ENCODE results near the gene MAGIX.
A peak's percentile ranks its signal among the peaks of the same experiment; 100 is the strongest.

The MAGIX gene

DNA sequence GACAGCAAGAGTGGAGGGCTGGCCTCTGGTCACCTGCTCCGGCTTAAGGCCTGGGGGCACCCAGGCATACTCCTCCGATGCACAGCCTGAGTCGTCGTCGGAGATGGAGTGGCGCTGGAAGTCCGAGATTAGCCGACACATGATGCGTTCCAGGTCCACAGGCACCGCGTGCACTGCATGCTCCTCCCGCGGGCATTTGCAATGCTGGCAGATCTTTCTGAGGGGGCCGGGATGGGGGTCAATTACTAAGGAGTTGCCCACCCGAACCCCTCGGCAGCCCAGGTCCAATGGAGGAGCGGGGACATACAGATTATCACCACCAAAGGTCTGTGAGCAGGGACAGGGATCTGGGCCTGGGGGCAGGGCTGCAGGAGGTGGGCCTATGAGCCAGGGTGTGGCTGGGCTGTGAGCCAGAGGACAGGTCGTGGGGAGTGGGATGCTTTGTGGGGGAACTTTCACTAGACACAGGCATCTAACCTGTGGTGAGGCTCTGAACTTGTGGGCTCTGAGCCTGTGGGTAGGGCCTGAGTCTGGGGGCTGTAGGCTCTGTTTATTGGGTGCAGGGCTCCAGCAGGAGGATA is 21.2 kb downstream of the MAGIX start:
- no peak for DNase-seq (ENCODE audit: low read depth in 3 of 3)

DNA sequence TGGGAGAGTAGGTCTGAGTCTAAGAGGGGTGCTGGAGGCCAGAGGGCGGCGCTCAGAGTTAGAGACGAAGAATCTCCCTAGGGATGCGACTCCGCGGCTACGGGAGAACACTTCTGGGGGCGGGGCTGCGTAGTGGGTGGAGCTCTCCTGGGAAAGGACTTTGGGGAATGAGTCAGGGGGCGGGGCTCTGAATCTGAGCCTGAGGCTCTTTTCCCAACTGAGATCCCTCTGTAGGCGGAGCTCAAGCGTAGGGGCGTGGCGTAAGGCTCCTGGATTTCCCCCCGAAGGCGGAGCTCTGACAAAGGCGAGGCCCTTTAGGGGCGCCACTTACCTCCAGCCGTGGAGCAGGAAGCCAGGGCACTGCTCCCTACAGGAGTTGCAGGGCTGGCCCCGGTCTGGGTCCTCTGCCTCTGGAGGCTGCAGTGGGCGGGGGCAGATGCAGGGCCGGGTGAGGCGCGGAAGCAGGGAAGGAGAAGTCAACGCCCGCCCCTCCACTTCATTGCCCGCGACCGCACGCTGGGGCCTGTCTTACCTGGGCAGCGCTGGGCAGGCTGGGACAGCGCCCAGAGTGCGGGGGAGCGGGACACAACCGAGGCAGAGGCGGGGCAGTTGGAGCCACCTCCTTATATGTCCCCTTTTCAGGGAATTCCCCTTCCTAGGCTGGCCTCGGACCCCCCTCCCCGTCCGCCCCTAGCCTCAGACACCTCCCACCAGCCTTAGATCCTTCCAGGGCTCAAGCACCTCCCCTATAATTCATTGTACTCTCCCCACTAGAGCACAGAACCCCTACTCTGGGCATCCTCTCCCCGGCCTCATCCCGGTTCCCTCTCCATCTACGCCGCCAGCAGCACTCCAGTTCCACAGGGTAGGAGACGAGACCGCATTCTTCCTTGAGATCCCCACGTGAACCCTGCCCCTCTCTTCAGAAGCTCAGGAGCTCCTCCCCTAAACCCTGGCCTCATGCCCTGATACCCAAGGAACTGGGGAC is 22.0 kb downstream of the MAGIX start:
- DNase-seq (ENCODE audit: low read depth in 3 of 3) = peak in 1 of 3 experiments; percentile 48

DNA sequence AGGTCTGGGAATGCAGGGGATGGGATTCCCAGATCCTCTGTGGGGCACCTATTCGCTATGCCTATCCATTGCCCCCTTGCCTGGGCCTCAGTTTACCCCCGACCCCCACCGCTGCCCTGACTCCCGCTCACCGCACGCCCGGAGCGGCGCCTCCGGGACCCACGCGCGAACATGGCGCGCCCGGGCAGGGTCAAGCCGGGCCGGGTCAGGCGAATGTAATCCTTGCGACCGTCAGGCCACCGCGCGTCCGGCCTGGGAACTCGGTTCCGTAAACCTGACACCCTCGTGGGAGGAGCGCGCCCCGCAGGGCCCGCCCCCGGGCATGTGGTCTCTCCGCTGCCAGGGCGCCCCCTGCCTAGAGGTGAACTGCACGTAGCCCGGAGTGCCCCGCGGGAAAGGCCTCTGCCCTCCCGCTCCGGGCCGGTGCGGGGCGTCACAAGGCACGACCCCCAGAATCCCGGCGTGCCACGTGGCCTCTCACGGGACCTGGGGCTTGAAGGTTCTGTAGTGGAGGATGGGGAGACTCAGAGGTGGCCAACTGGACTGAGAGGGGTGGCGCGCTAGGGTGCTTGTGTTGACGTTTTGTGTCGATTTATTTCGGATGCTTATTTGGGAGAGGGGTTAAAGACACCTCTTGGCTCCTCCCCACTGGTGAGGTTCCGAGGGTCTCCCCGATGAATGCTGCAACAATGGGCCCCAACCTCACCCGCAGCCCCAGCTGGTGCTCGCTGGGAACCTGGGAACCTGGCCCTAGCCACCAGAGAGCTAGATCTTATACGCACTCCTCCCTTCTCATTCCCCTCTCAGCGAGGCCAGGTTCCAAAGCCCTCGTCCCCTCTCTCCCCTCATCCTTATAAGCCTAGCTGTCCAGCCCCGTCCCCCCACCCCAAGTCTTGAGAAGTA is 23.8 kb downstream of the MAGIX start, which contains the start of gene PRICKLE3:
Gene PRICKLE3, minus strand, starts transcription at position 249 of the 903 bp plus-strand sequence. Its CDS starts 76 bp downstream, at position 173.
- DNase-seq (ENCODE audit: low read depth in 3 of 3) = peak; percentile 35 to 75 (median 43)

DNA sequence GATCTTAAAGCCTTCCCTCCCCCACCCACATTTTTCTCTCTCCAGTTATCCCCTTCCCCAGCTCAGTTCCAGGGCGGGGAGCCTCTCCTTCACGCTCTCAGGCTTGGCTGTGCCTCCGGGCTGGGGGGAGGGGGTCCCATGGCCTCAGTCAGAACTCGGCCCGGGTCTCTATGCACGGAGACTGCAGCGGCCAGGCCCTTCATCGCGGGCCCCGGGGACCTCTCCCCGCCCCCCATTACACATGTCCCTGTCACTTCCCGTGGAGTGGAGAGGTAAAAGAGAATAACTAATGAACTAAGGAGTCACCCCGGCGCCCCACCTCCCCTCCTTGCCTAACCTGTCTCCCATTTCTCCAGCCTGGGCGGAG is 24.5 kb downstream of the MAGIX start:
- no peak for DNase-seq (ENCODE audit: low read depth in 3 of 3)

DNA sequence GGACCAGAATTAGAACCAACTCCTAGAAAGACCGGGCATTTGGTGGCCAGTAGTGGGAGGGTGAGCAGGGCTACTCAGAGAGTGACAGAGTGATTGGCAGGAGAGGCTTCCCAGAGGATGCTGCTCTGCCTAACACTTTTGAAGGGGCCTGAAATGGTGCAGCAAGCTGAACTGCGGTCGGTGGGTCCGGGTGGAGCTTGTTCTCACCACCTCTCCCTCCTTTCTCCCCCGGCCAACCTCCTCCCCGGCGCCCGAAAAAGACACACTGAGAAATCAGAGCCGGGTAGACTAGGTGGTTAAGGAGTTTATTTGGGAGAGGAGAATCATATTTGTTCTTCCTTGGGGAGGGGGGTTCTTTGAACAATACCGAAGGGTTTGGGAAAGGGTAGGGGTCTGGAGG is 25.0 kb downstream of the MAGIX start:
- DNase-seq (ENCODE audit: low read depth in 3 of 3) = no peak

DNA sequence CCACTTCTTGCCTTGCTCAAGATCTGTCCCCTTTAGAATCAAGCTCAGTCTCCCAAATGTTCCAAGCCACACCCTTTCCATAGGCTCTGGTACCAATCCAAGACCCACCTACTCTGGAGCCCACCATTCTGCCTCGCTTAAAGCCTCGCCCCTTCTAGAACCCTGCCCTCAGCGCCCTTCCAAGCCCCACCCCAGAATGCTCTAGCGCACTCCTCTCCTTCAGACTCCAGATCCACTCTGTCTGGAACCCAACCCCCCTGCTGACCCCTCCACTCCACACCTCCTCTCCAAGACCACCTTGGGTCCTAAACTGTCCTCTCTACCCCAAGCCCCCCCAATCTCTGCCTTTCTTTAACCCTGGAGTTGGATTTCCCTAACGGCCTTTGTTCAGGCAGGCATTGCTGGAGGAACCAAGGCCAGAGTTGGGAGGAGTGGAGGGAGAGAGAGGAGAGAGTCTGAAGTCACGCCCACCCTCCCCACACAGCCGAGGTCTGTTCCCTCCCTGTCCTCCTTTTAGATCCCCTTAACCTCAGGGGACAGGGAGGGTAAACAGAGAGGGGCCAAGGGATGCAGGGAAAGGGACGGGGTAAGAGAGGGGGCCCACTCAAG is 26.0 kb downstream of the MAGIX start:
- DNase-seq (ENCODE audit: low read depth in 3 of 3) = no peak

DNA sequence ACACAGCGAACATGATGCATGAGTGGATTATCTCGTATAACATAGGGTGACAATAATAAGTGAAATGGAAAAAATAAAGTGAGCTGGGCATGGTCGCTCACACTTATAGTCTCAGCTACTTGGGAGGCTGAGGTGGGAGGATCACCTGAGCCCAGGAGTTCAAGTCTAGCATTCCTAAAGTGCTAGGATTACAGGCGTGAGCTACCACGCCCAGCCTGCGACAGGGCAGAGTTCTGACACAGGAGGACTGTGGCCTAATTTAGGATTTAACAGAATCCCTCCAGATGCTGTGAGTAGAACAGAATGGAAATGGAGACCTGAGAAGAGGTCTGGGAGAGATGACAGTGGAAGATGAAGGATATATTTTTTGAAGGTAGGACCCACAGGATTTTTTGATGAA is 27.0 kb downstream of the MAGIX start:
- DNase-seq (ENCODE audit: low read depth in 3 of 3) = no peak

DNA sequence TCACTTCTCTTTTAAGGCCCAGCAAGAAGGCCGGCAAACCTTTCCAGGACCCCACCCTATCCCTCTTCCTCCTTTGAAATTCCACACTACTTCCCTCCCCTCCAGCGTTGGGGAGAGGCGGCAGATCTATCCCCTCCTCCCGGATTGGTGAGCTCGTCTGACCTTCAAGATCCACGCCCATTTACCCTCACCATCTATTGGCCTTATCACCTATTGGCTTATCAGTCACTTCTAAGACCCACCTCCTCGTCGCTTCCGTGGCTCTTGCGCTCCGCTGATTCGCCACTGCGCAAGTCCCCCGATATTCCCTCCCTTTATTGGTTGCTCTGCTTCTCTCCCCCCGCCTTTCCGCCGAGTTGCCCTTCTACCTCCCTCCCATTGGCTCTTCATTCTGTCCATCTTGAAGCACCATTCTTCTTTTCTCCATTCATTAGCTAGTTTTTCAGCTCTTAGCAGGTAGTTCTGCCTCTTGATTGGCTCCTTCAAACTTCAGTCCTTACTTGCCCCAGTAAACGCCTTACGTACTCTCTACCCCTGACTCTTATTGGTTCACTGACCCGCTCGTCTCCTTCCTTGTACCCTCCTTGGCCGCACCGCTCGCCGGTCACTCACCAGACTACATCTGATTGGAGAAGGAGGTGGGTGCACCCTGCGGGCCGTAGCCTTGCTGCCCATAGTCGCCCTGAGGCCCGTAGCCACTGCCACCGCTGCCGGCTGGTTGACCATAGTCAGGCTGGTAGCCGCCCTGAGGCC is 28.4 kb downstream of the MAGIX start:
- peak; percentile 68 to 77 (median 70) for DNase-seq (ENCODE audit: low read depth in 3 of 3)

DNA sequence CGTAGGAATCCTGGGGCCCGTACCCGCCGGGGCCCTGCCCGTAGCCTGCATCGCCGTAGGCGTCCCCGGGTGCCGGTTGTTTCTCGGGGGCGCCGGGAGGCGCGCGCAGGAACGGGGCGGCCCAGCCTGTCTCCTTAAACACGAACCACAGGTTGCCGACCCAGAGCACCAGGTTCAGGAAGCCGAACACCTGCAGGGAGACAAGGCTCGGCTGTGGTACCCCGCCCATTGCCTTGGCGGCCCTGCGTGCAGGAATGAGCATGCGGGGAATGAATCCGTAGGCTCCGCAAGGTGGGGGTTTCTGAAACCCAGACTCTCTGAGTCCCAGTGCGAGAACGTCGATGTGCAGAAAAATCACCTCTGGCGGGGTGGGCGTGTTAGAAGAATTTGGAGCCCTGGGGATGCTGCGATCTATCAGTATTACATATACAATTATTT is 29.0 kb downstream of the MAGIX start:
- no peak for DNase-seq (ENCODE audit: low read depth in 3 of 3)

DNA sequence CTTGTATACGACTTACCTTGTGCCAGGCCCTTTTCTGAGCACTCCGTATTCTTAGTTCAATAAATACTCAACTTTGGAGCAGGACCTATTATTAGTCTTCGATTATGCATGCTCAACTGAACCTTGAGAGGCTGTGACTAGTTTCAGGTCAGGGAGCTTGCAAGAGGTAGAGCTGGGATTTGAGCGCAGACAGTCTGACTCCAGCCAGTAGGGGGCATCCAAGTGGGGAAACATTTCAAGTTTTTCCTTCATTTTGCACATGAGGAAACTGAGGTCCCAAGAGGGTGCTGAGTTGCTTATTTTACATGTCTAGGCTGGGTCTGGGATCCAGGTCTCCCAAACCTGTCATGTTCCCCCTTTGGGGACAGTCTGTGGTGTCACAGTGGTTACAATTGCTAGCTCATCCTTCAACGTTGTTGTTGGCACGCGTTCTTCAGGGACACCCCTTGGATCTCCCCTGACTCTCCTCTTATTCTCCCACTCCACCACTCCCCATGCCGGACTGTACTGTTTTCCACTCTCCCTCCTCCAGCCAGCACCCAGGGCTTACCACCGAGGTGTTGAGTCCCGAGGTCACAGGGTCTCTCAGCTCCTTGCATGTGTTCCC is 30.3 kb downstream of the MAGIX start:
- DNase-seq (ENCODE audit: low read depth in 3 of 3) = peak in 1 of 3 experiments; percentile 38

DNA sequence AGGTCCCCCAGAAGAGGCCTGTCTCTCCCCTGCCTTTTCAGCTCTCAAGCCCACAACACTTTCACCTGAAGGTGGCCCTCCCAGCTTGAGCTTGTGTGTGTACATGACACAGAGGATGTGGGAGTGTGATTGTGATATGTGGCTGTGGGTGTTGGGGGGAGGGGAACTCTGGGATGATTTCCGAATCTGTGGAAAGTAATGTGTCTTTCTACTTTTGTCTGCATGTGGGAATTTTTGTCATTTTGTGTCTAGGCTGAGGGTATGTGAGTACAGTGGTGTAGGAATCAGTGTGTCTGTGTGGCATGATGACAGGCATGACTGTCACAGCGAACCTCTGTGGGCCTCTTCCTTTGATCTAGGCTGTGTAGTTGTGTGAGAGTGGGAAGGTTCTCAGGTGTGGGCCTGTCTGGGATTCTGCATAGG is 31.0 kb downstream of the MAGIX start:
- no peak for DNase-seq (ENCODE audit: low read depth in 3 of 3)

DNA sequence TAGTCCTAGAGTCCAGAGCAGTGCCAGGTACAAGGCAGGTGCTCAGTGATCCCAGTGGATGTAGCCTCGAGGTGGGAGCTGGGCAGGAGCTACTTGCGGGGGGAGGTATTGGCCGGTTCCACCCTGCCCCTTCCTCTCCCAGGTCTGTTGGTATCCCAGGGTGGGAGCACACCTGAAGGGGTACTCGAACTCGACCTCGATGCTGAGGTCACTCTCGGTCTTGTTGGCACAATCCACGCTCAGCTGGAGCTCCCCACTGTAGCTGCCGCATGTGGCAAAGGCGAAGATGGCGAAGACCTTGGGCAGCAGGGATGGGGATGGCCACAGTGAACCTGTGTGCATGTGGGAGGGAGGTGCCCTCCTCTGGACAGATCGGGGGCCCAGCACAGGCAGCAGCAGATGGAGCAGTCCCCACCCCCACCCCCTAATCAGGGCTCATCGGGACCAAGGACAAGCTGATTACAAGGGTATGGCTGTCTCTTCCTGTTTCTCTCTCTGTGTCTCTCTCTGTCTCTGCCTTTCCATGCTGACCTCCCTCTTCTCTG is 35.1 kb downstream of the MAGIX start:
- DNase-seq (ENCODE audit: low read depth in 3 of 3) = no peak

DNA sequence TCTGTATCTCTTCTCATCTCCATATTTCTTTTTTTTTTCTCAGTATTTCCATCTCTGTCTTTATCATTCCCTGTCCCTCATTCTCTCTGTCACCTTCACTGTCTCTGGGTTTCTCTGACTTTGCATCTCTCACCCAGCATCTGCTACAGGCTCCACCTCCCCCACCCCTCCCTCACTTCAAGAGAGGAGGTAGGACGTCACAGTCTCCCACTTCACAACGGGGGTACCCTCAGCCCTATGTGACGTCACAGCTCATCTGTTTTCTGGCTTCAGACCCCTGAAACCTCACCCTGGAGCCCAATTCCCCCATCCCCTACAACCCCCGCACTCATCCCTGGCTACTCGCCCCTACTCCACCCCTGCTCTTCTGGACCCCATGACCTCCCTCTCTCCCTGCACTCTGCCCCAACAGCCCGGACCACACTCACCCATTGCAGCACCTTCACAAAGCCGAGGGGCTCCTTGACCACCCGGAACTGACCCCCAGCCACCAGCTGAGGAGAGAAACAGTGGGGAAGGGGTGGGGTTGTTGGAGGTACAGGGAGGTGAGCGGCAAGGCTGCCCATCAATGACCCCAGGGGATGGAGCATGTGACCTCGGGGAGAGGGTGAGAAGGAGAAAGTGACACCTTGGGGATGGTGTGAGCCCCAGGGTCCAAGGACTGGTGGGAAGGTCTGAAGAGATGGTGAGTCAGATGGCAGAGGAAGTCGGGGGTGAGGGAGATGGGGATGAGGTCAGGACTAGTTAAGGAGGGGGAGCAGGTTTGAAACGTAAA is 36.2 kb downstream of the MAGIX start:
- no peak for DNase-seq (ENCODE audit: low read depth in 3 of 3)

DNA sequence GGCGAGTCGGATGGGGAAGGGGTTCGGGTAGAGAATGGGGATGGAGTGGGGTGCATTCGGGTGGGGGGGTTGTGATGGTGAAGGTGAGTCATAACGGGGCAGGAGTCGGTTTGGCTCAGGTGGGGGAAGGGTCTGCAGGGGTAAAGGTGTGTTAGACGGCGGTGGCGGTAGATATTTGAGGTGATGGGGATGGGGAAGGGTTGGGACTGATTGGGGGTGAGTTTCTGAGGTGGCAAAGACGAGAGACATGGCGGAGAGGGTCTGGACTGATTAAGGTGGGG is 36.7 kb downstream of the MAGIX start:
- no peak for DNase-seq (ENCODE audit: low read depth in 3 of 3)

DNA sequence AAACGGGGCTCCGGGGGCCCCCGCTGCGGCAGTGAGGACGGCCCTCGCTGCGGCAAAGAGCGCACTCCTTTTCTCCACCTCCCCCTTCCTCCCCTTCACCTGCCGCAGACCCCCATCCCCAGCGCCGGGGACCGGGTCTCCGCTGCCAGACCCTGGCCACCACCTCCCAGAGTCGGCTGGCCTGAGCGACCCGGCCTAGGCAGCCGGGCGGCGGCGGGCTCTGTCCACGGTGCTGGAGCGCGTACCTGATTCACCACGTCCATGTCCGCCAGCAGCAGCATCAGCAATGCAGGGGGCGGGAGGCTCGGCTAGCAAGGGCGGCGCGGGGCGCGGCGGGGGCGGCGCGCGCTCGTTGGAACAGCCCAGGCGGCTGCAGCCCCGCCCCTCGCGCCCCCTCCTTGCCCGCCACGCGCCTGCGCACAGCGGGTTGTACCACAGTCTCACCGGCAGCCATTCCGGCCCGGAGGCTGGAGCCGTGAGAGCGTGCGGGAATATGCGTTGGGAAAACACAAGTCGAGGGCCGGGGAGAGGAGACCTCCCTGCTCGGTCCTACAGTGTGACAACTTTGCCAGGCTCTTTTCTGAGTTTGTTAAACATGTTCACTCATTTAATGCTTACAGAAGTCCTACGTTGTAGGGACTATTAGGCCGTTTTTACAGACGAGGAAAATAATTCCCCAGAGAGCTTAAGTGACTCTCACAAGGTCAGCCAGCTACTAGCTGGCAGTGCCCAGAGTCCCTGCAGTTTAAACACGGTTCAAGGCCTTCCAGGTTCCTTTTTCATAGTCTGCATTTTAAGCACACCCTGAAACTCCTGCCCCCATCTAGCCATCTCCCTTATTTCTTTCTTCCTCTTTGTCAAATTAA is 37.6 kb downstream of the MAGIX start, which contains the start of gene SYP:
Gene SYP, minus strand, starts transcription at position 288 of the 866 bp plus-strand sequence. Its CDS starts 7 bp downstream, at position 281.
- peak; percentile 69 to 84 (median 71) for DNase-seq (ENCODE audit: low read depth in 3 of 3)

DNA sequence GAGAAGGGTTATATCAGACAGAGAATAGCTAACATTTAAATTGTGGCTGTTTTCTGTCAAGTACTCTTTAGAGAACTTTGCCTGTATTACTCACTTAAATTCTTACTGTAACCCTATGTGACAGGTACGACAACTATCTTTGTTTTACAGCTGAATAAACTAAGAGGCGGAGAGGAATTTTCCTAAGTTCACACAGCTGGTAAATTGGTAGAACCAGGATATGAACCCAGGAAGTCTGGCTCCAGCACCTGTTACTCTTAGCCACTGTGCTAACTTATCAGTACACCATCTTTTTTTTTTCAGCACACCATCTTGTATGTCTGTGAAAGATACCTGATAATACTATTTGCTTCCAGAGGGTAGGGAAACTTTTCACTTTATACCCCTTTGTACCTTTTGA is 39.5 kb downstream of the MAGIX start:
- no peak for DNase-seq (ENCODE audit: low read depth in 3 of 3)

DNA sequence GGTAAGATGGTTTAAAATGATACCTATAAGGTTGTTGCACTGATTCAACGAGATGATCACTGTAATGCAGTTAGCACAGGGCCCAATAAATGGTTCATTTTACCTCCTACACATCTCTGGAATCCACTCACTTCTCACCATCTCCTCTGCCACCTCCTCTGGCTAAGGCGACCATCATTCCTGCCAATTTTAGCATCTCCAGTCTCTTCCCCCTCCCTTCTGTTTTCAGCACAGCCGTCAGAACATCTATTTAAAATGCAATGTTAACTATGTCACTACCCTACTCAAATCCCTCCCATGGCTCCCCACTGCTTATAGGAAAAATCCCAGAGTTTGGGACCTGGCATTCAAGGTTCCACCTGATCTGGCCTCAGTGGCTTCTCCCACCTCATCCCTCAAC is 41.0 kb downstream of the MAGIX start:
- DNase-seq (ENCODE audit: low read depth in 3 of 3) = no peak

DNA sequence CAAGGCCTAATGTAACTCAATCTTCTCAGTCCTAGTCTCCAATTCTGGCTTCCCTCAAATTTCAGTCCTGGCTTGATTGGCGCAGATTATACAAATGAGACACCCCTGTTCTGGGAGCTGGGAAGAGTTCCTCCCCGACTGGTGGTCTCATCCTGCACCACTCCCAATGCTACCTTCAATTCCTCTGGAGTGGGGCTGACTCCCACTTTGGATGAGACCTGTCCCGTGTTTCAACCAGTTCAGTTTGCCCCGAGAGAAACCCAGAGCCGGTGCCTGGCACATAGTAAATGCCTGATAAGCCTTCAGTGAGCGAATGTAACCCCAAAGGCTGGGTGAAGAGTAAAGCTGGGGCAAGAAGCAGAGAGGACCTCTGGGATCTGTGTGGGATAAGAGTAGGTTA is 41.5 kb downstream of the MAGIX start:
- no peak for DNase-seq (ENCODE audit: low read depth in 3 of 3)

Data from stimulated activated CD4-positive, alpha-beta T cell treated with anti-CD3 and anti-CD28 coated beads, TNF-alpha, amount 100 ng/mL, for 24 hours (primary cell).